Measurements from ENCODE around the gene ELAVL3. TPM values are rescaled to one million over a fixed set of nuclear protein-coding genes. Genes with fewer than 3 reads are reported as not detected.
A peak's percentile ranks its signal among the peaks of the same experiment; 100 is the strongest.
"Not testable (repeated sequence)": the region's sequence is repeated elsewhere in the genome, so short reads cannot be mapped to it uniquely, and the experiment has no call there.

Gene ELAVL3
- total and polyA plus RNA-seq, 2 donors from 2014 or later, result 0.22 TPM; not detected in 1

- FAIRE-seq, result no peak
Observed at GRCh38 chr19:11473725-11474124, 7.1 kb downstream of the ELAVL3 start.

GRCh38 chr19:11468266-11468845, 12.5 kb downstream of the ELAVL3 start:
- H3K27ac ChIP-seq (ENCODE audit: low read depth in 2 of 2, low read length in 2 of 2); intact Hi-C loops (cut with DNase I); H3K9me3 ChIP-seq (ENCODE audit: control insufficient read depth in 2 of 3, insufficient read depth in 1 of 3, low read length in 3 of 3); H3K9ac ChIP-seq (ENCODE audit: low read length in 3 of 3); FAIRE-seq; H3K27me3 ChIP-seq (ENCODE audit: control insufficient read depth, insufficient read depth, low read length); H3K36me3 ChIP-seq (ENCODE audit: control insufficient read depth in 2 of 3, insufficient read depth in 3 of 3, low read length in 3 of 3); DNase-seq; H3K4me3 ChIP-seq (ENCODE audit: low read length in 3 of 3); H3K4me1 ChIP-seq (ENCODE audit: control insufficient read depth in 2 of 3, insufficient read depth in 2 of 3, low read depth in 1 of 3, low read length in 3 of 3): not testable (repeated sequence)

More at GRCh38 chr19:11473725-11474124, 7.1 kb downstream of the ELAVL3 start:
- TF ChIP-seq CTCF (IDR thresholded peaks at IDR 0.05; ENCODE audit: borderline replicate concordance, extremely low read depth, insufficient read depth), result no peak
- H3K27me3 ChIP-seq (ENCODE audit: control insufficient read depth, insufficient read depth, low read length), result no peaks in the 10 kb centered on the region
- H3K27ac ChIP-seq (ENCODE audit: low read depth in 2 of 2, low read length in 2 of 2), result no peak overlapping the region
- no peak overlapping the region for H3K9ac ChIP-seq (ENCODE audit: low read length in 3 of 3)
- intact Hi-C loops (cut with DNase I), result no loop called here
- H3K4me1 ChIP-seq (ENCODE audit: control insufficient read depth in 2 of 3, insufficient read depth in 2 of 3, low read depth in 1 of 3, low read length in 3 of 3), result no peaks in the 10 kb centered on the region
- H3K4me3 ChIP-seq (ENCODE audit: low read length in 3 of 3), result no peak overlapping the region
- no peak for DNase-seq
- no peaks in the 10 kb centered on the region for H3K36me3 ChIP-seq (ENCODE audit: control insufficient read depth in 2 of 3, insufficient read depth in 3 of 3, low read length in 3 of 3)
- H3K9me3 ChIP-seq (ENCODE audit: control insufficient read depth in 2 of 3, insufficient read depth in 1 of 3, low read length in 3 of 3), result no peaks in the 10 kb centered on the region

- no peak overlapping the region for H3K9ac ChIP-seq (ENCODE audit: low read length in 3 of 3)
- TF ChIP-seq CTCF (IDR thresholded peaks at IDR 0.05; ENCODE audit: borderline replicate concordance, extremely low read depth, insufficient read depth), result no peak
- H3K4me3 ChIP-seq (ENCODE audit: low read length in 3 of 3), result no peak overlapping the region
- no peak overlapping the region for H3K27ac ChIP-seq (ENCODE audit: low read depth in 2 of 2, low read length in 2 of 2)
- FAIRE-seq, result no peak
- H3K36me3 ChIP-seq (ENCODE audit: control insufficient read depth in 2 of 3, insufficient read depth in 3 of 3, low read length in 3 of 3), result no peaks in the 10 kb centered on the region
- H3K9me3 ChIP-seq (ENCODE audit: control insufficient read depth in 2 of 3, insufficient read depth in 1 of 3, low read length in 3 of 3), result no peaks in the 10 kb centered on the region
- intact Hi-C loops (cut with DNase I), result no loop called here
- H3K27me3 ChIP-seq (ENCODE audit: control insufficient read depth, insufficient read depth, low read length), result no peaks in the 10 kb centered on the region
- H3K4me1 ChIP-seq (ENCODE audit: control insufficient read depth in 2 of 3, insufficient read depth in 2 of 3, low read depth in 1 of 3, low read length in 3 of 3), result no peaks in the 10 kb centered on the region
- no peak for DNase-seq
Observed at GRCh38 chr19:11465600-11465999, 15.2 kb downstream of the ELAVL3 start.

- no peaks in the 10 kb centered on the region for H3K9me3 ChIP-seq (ENCODE audit: control insufficient read depth in 2 of 3, insufficient read depth in 1 of 3, low read length in 3 of 3)
- FAIRE-seq (no peak), DNase-seq (no peak)
- no peak for TF ChIP-seq CTCF (IDR thresholded peaks at IDR 0.05; ENCODE audit: borderline replicate concordance, extremely low read depth, insufficient read depth)
- no peaks in the 10 kb centered on the region for H3K4me1 ChIP-seq (ENCODE audit: control insufficient read depth in 2 of 3, insufficient read depth in 2 of 3, low read depth in 1 of 3, low read length in 3 of 3)
- H3K27ac ChIP-seq (ENCODE audit: low read depth in 2 of 2, low read length in 2 of 2), result no peak overlapping the region
- intact Hi-C loops (cut with DNase I), result no loop called here
- no peak overlapping the region for H3K9ac ChIP-seq (ENCODE audit: low read length in 3 of 3)
- no peaks in the 10 kb centered on the region for H3K27me3 ChIP-seq (ENCODE audit: control insufficient read depth, insufficient read depth, low read length)
- no peaks in the 10 kb centered on the region for H3K36me3 ChIP-seq (ENCODE audit: control insufficient read depth in 2 of 3, insufficient read depth in 3 of 3, low read length in 3 of 3)
- H3K4me3 ChIP-seq (ENCODE audit: low read length in 3 of 3), result peak overlapping the region in 1 of 3 donors; percentile 21
Observed at GRCh38 chr19:11464333-11465265, 16.2 kb downstream of the ELAVL3 start.

All from kidney (tissue), 14 donors.